ENCODE measurements around the gene MPO.

GRCh38 chr17:58305626-58306025 is 24.9 kb upstream of the MPO start:
- TF ChIP-seq CTCF (IDR thresholded peaks at IDR 0.05): no peak
- no peak for TF ChIP-seq POLR2A (IDR thresholded peaks at IDR 0.05)
